HEK293 (cell line): ENCODE measurements around the gene AMOTL1.

Experiments
- CTCF ChIA-PET: fragments of 350-600 bp; formaldehyde crosslinking; extraction: SDS; loops from one replicate; lab custom pipeline; 2021; ENCODE audit warnings: antibody characterized with exemption; lab: Yijun Ruan, JAX
- POLR2A ChIA-PET: fragments of 300-600 bp; formaldehyde crosslinking; extraction: SDS; loops from one replicate; lab custom pipeline; 2020; ENCODE audit warnings: antibody characterized with exemption, inconsistent platforms; lab: Yijun Ruan, JAX
- H3K27ac ChIP-seq: fragments of 200-500 bp; sonication (Bioruptor generic); 2 replicates; pipeline ENCODE4 v1.5.1; 2014; ENCODE audit warnings: low read depth, low read length, control low read depth, inconsistent platforms; ENCODE audit errors: extremely low read depth
- H3K36me3 ChIP-seq, 2 experiments: fragments of 200-500 bp in 1 of 2; sonication (Bioruptor generic) in 1 of 2; 1 replicate in 1 of 2; 2 replicates in 1 of 2; pipeline ENCODE4 v1.5.1; 2014 to 2017; ENCODE audit warnings: inconsistent platforms in 2 of 2, low read length in 2 of 2; ENCODE audit not compliant: control insufficient read depth in 2 of 2, insufficient read depth in 1 of 2
- H3K4me1 ChIP-seq: fragments of 200-500 bp; sonication (Bioruptor generic); 2 replicates; pipeline ENCODE4 v1.5.1; 2014; ENCODE audit warnings: mild to moderate bottlenecking, low read length, inconsistent platforms; ENCODE audit not compliant: control insufficient read depth, insufficient read depth
- H3K4me3 ChIP-seq: 2 replicates; pipeline ENCODE4 v1.5.1; 2011; ENCODE audit warnings: low read depth, mild to moderate bottlenecking, control low read depth, low read length, moderate library complexity
- H3K9me3 ChIP-seq: fragments of 200-500 bp; sonication (Bioruptor generic); 2 replicates; pipeline ENCODE4 v1.5.1; 2014; ENCODE audit warnings: low read depth, low read length, inconsistent platforms; ENCODE audit not compliant: control insufficient read depth, insufficient read depth
- GLIS1 ChIP-seq: fragments of 450-650 bp; formaldehyde crosslinking; IDR thresholded peaks from 2 replicates; pipeline ENCODE4 v1.5.1; 2016; ENCODE audit warnings: missing biosample characterization, missing genetic modification characterization
- SP2 ChIP-seq: fragments of 450-650 bp; formaldehyde crosslinking; IDR thresholded peaks from 2 replicates; pipeline ENCODE4 v1.5.1; 2016; ENCODE audit warnings: missing biosample characterization, missing genetic modification characterization
- ZBTB48 ChIP-seq: fragments of 450-650 bp; formaldehyde crosslinking; IDR thresholded peaks from 2 replicates; pipeline ENCODE4 v1.5.1; 2016; ENCODE audit warnings: missing biosample characterization, missing genetic modification characterization
- ZNF10 ChIP-seq: fragments of 450-650 bp; formaldehyde crosslinking; IDR thresholded peaks from 2 replicates; pipeline ENCODE4 v1.5.1; 2017; ENCODE audit warnings: missing biosample characterization, missing genetic modification characterization
- ZNF155 ChIP-seq: fragments of 450-650 bp; formaldehyde crosslinking; IDR thresholded peaks from 2 replicates; pipeline ENCODE4 v1.5.1; 2016; ENCODE audit warnings: missing biosample characterization, missing genetic modification characterization
- ZNF157 ChIP-seq: fragments of 450-650 bp; formaldehyde crosslinking; IDR thresholded peaks from 2 replicates; pipeline ENCODE4 v1.5.1; 2016; ENCODE audit warnings: missing biosample characterization, missing genetic modification characterization
- ZNF184 ChIP-seq: fragments of 450-650 bp; IDR thresholded peaks from 2 replicates; pipeline ENCODE4 v1.5.1; 2018; ENCODE audit warnings: missing biosample characterization, mild to moderate bottlenecking, missing genetic modification characterization
- ZNF2 ChIP-seq: fragments of 450-650 bp; formaldehyde crosslinking; IDR thresholded peaks from 2 replicates; pipeline ENCODE4 v1.5.1; 2016; ENCODE audit warnings: missing biosample characterization, missing genetic modification characterization
- ZNF214 ChIP-seq: fragments of 450-650 bp; formaldehyde crosslinking; IDR thresholded peaks from 2 replicates; pipeline ENCODE4 v1.5.1; 2017; ENCODE audit warnings: missing biosample characterization, mild to moderate bottlenecking, missing genetic modification characterization, borderline replicate concordance
- ZNF391 ChIP-seq: fragments of 450-650 bp; formaldehyde crosslinking; IDR thresholded peaks from 2 replicates; pipeline ENCODE4 v1.5.1; 2016; ENCODE audit warnings: low read depth, missing biosample characterization, missing genetic modification characterization, borderline replicate concordance
- ZNF423 ChIP-seq: fragments of 450-650 bp; formaldehyde crosslinking; IDR thresholded peaks from 2 replicates; pipeline ENCODE4 v1.5.1; 2016; ENCODE audit warnings: missing biosample characterization, missing genetic modification characterization
- ZNF501 ChIP-seq: fragments of 450-650 bp; formaldehyde crosslinking; IDR thresholded peaks from 2 replicates; pipeline ENCODE4 v1.5.1; 2016; ENCODE audit warnings: missing biosample characterization, missing genetic modification characterization
- ZNF521 ChIP-seq: fragments of 450-650 bp; formaldehyde crosslinking; IDR thresholded peaks from 2 replicates; pipeline ENCODE4 v1.5.1; 2017; ENCODE audit warnings: missing biosample characterization, mild to moderate bottlenecking, missing genetic modification characterization
- ZNF530 ChIP-seq: fragments of 450-650 bp; formaldehyde crosslinking; IDR thresholded peaks from 2 replicates; pipeline ENCODE4 v1.5.1; 2016; ENCODE audit warnings: low read depth, missing biosample characterization, missing genetic modification characterization
- ZNF560 ChIP-seq: fragments of 450-650 bp; formaldehyde crosslinking; IDR thresholded peaks from 2 replicates; pipeline ENCODE4 v1.5.1; 2017; ENCODE audit warnings: missing biosample characterization, missing genetic modification characterization, borderline replicate concordance
- ZNF561 ChIP-seq: fragments of 450-650 bp; IDR thresholded peaks from 2 replicates; pipeline ENCODE4 v1.5.1; 2018; ENCODE audit warnings: missing biosample characterization, missing genetic modification characterization, borderline replicate concordance
- ZNF701 ChIP-seq: fragments of 450-650 bp; formaldehyde crosslinking; IDR thresholded peaks from 2 replicates; pipeline ENCODE4 v1.5.1; 2016; ENCODE audit warnings: missing biosample characterization, missing genetic modification characterization
- ZNF768 ChIP-seq: fragments of 450-650 bp; formaldehyde crosslinking; IDR thresholded peaks from 2 replicates; pipeline ENCODE4 v1.5.1; 2018; ENCODE audit warnings: missing biosample characterization, mild to moderate bottlenecking, missing genetic modification characterization
- ZNF785 ChIP-seq: fragments of 450-650 bp; formaldehyde crosslinking; IDR thresholded peaks from 2 replicates; pipeline ENCODE4 v1.5.1; 2016; ENCODE audit warnings: missing biosample characterization, missing genetic modification characterization
- TF ChIP-seq, protein P1 (sequence below): fragments of 450-650 bp; formaldehyde crosslinking; IDR thresholded peaks from 2 replicates; pipeline ENCODE4 v1.5.1; 2016; ENCODE audit warnings: missing biosample characterization, missing genetic modification characterization
- TF ChIP-seq, protein P2 (sequence below): fragments of 450-650 bp; formaldehyde crosslinking; IDR thresholded peaks from 2 replicates; pipeline ENCODE4 v1.5.1; 2016; ENCODE audit warnings: missing biosample characterization, missing genetic modification characterization
- TF ChIP-seq, protein P3 (sequence below): fragments of 450-650 bp; formaldehyde crosslinking; IDR thresholded peaks from 2 replicates; pipeline ENCODE4; 2016; ENCODE audit warnings: missing biosample characterization, missing genetic modification characterization

AMOTL1 gene

GRCh38 chr11:94830722-94831510 is 62.8 kb downstream of the AMOTL1 start:
- TF ChIP-seq, protein P1, sequence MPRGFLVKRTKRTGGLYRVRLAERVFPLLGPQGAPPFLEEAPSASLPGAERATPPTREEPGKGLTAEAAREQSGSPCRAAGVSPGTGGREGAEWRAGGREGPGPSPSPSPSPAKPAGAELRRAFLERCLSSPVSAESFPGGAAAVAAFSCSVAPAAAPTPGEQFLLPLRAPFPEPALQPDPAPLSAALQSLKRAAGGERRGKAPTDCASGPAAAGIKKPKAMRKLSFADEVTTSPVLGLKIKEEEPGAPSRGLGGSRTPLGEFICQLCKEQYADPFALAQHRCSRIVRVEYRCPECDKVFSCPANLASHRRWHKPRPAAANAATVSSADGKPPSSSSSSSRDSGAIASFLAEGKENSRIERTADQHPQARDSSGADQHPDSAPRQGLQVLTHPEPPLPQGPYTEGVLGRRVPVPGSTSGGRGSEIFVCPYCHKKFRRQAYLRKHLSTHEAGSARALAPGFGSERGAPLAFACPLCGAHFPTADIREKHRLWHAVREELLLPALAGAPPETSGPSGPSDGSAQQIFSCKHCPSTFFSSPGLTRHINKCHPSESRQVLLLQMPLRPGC = no peak
- TF ChIP-seq ZBTB48 (tag by site-specific recombination) = no peak
- no peak for TF ChIP-seq ZNF701
- TF ChIP-seq ZNF184 (tag by site-specific recombination) = no peak
- no peak for TF ChIP-seq ZNF391
- TF ChIP-seq SP2 = no peak
- no peak for TF ChIP-seq ZNF785 (tag by site-specific recombination)
- no peak for TF ChIP-seq ZNF155 (tag by site-specific recombination)
- TF ChIP-seq ZNF501 (tag by site-specific recombination) = no peak
- TF ChIP-seq ZNF214 (tag by site-specific recombination) = no peak
- no peak for TF ChIP-seq ZNF157
- no peak for TF ChIP-seq ZNF2 (tag by site-specific recombination)
- no peak for TF ChIP-seq ZNF768
- no peak for TF ChIP-seq ZNF560
- no peak for TF ChIP-seq ZNF530 (tag by site-specific recombination)
- TF ChIP-seq ZNF521 (tag by site-specific recombination) = no peak
- TF ChIP-seq, protein P2, sequence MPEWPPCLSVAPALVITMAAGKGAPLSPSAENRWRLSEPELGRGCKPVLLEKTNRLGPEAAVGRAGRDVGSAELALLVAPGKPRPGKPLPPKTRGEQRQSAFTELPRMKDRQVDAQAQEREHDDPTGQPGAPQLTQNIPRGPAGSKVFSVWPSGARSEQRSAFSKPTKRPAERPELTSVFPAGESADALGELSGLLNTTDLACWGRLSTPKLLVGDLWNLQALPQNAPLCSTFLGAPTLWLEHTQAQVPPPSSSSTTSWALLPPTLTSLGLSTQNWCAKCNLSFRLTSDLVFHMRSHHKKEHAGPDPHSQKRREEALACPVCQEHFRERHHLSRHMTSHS (tag by site-specific recombination) = no peak
- no peak for TF ChIP-seq ZNF10 (tag by site-specific recombination)
- no peak for TF ChIP-seq ZNF423 (tag by site-specific recombination)
- no peak for TF ChIP-seq GLIS1 (tag by site-specific recombination)
- POLR2A ChIA-PET = no interaction called here
- CTCF ChIA-PET = interaction anchor here (1.3 kb wide), 1 partner anchor 207 kb away, joined by 3 read pairs; no protein-coding TSS in a partner anchor
- Histone ChIP-seq H3K4me3 (no peak overlapping the region), H3K27ac (no peak overlapping the region), H3K36me3 (peaks cover 3 to 90% of the 10 kb centered on the region in 2 experiments), H3K4me1 (no peaks in the 10 kb centered on the region), H3K9me3 (no peaks in the 10 kb centered on the region)

DNA sequence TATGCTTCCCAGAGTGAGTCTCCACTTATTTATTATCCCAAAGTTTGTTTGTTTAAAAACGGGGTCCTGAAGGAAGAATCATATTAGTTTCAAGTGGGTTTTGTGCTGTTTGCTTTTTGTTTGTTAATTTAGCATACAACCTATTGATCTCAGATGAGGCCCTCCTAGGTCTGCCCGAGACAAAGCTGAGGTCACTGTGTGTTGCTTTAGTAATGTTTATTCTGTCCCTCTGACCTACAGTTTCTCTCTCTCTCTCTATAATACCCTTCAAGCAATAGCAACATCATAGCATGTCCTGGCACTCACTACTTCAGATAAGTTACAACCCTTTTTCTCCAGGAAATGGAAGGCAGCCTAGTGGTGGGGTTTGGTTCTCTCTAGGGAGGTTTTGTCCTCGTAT is 63.4 kb downstream of the AMOTL1 start:
- TF ChIP-seq ZNF561 (tag by site-specific recombination) = no peak
- TF ChIP-seq, protein P3, sequence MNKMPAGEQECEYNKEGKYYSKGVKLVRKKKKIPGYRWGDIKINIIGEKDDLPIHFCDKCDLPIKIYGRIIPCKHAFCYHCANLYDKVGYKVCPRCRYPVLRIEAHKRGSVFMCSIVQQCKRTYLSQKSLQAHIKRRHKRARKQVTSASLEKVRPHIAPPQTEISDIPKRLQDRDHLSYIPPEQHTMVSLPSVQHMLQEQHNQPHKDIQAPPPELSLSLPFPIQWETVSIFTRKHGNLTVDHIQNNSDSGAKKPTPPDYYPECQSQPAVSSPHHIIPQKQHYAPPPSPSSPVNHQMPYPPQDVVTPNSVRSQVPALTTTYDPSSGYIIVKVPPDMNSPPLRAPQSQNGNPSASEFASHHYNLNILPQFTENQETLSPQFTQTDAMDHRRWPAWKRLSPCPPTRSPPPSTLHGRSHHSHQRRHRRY (tag by site-specific recombination) = no peak
- CTCF ChIA-PET = interaction anchor here (1.3 kb wide), 1 partner anchor 208 kb away, joined by 3 read pairs; no protein-coding TSS in a partner anchor
- Histone ChIP-seq H3K9me3 (no peaks in the 10 kb centered on the region), H3K27ac (no peak overlapping the region), H3K36me3 (peaks cover 3 to 89% of the 10 kb centered on the region in 2 experiments), H3K4me3 (no peak overlapping the region), H3K4me1 (no peaks in the 10 kb centered on the region)
- POLR2A ChIA-PET = no interaction called here
